GM12873 (cell line): ENCODE data around the gene LRRTM4.

Experiments used
- CTCF ChIP-seq: IDR thresholded peaks from 2 replicates; pipeline ENCODE4 v1.5.1; 2012; ENCODE audit warnings: low read depth, mild to moderate bottlenecking, moderate library complexity, low read length, control low read depth; ENCODE audit not compliant: insufficient read depth; ENCODE audit errors: missing control alignments

Gene LRRTM4

GRCh38 chr2:76997296-76997695 lies 524.9 kb downstream of the LRRTM4 start:
- TF ChIP-seq CTCF = no peak

DNA sequence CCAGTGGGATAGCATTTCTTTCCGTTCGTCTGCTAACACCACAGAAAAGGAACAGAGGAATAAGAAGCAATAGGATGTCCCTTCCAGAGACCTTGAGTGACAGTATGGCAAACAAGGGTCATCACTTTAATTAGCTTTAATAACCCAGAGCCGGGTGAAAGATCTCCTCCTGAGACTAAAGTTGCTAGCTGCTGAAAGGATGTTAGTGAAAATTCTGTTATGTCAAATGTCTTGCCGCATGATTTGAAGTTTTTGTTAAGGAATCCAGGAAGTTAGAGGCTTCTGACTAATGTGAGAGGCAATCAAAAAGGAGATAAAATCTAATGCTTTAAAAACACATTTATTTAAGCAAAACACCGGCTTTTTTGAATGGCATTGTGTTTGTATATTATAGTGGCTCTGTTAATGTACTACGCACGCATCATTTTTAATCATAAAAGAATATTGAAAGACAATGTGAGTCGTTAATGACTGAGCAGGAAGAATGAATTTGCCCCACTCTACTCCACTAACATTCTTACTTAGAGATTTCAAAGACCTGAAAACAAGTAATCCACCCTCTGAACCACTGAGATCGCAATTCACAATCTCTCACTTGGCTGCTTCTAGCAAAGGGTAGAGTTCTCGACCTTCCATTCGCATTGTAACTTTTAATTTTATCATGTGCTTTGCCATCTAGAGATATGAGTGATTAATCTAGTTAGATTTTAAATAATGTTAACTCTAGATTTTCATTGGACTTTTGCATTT lies 536.6 kb downstream of the LRRTM4 start:
- TF ChIP-seq CTCF = no peak

GRCh38 chr2:76984359-76984758 lies 537.8 kb downstream of the LRRTM4 start:
- TF ChIP-seq CTCF = no peak

- no peak for TF ChIP-seq CTCF
These were observed 541.9 kb downstream of the LRRTM4 start for GRCh38 chr2:76980067-76980787.

GRCh38 chr2:76977846-76978727 lies 544.1 kb downstream of the LRRTM4 start:
- TF ChIP-seq CTCF = no peak

DNA sequence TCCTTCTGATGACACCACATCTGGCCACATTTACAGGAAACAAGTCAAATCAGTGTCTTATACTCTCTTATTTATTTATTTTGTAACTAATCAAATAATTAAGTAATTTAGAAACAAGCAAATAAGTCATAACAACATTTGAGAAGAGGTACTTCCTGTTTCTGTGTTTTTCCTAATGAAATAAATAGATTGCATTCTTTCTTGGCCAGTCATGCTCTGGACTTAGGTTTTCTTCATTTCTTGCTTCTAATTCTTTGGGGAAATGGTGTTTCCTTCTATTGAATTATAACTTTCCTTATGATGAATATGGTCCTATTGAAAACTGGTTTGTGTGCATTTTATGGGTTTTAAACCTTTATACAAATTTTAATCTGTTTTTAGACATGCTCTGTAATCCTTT lies 546.4 kb downstream of the LRRTM4 start:
- no peak for TF ChIP-seq CTCF

- no peak for TF ChIP-seq CTCF
These were observed 548.6 kb downstream of the LRRTM4 start for GRCh38 chr2:76973610-76974009.
